HG03558 (cell line): Measurements from ENCODE around the gene EPC1.
"Not testable (repeated sequence)": the region's sequence is repeated elsewhere in the genome, so short reads cannot be mapped to it uniquely, and the experiment has no call there.

Experiments used
- ATAC-seq: cut with Tn5 transposase; IDR thresholded peaks from one replicate; pipeline ENCODE4 v1.9.1; 2021; ENCODE audit warnings: moderate number of reproducible peaks; ENCODE audit not compliant: unreplicated experiment; ENCODE audit errors: extremely low read depth

EPC1 gene

GRCh38 chr10:32244011-32244410 lies 102.9 kb downstream of the EPC1 start:
- no peak for ATAC-seq

- ATAC-seq, result no peak
These were observed 105.0 kb downstream of the EPC1 start for GRCh38 chr10:32241946-32242345.

GRCh38 chr10:32240471-32240870 lies 106.5 kb downstream of the EPC1 start:
- ATAC-seq, result no peak

GRCh38 chr10:32239769-32240168 lies 107.2 kb downstream of the EPC1 start:
- no peak for ATAC-seq

GRCh38 chr10:32237644-32238345 lies 109.2 kb downstream of the EPC1 start:
- ATAC-seq, result no peak

- ATAC-seq, result no peak
These were observed 112.5 kb downstream of the EPC1 start for GRCh38 chr10:32234471-32234870.

- not testable (repeated sequence) for ATAC-seq
These were observed 113.6 kb downstream of the EPC1 start for GRCh38 chr10:32233375-32233774.

GRCh38 chr10:32232378-32232777 lies 114.6 kb downstream of the EPC1 start:
- no peak for ATAC-seq

- not testable (repeated sequence) for ATAC-seq
These were observed 117.2 kb downstream of the EPC1 start for GRCh38 chr10:32229788-32230187.

GRCh38 chr10:32229170-32229569 lies 117.8 kb downstream of the EPC1 start:
- no peak for ATAC-seq

- no peak for ATAC-seq
These were observed 119.2 kb downstream of the EPC1 start for GRCh38 chr10:32227802-32228201.

GRCh38 chr10:32226624-32227023 lies 120.3 kb downstream of the EPC1 start:
- ATAC-seq, result no peak

- ATAC-seq, result no peak
These were observed 121.0 kb downstream of the EPC1 start for GRCh38 chr10:32225976-32226375.

GRCh38 chr10:32222376-32222775 lies 124.6 kb downstream of the EPC1 start:
- ATAC-seq, result not testable (repeated sequence)

GRCh38 chr10:32219156-32219555 lies 127.8 kb downstream of the EPC1 start:
- ATAC-seq, result not testable (repeated sequence)

GRCh38 chr10:32218206-32219044 lies 128.5 kb downstream of the EPC1 start:
- ATAC-seq, result not testable (repeated sequence)
